ENCODE data around the gene ZMYND10.

The ZMYND10 gene

GRCh38 chr3:50371133-50371685 lies 25.7 kb upstream of the ZMYND10 start:
- DNase-seq (ENCODE audit: low read depth in 2 of 2): no peak

GRCh38 chr3:50370594-50370993 lies 25.1 kb upstream of the ZMYND10 start:
- no peak for DNase-seq (ENCODE audit: low read depth in 2 of 2)

GRCh38 chr3:50369012-50369670 lies 23.6 kb upstream of the ZMYND10 start:
- DNase-seq (ENCODE audit: low read depth in 2 of 2): no peak

- no peak for DNase-seq (ENCODE audit: low read depth in 2 of 2)
These were observed 20.3 kb upstream of the ZMYND10 start for GRCh38 chr3:50365842-50366220.

- peak; percentile 91 to 95 for DNase-seq (ENCODE audit: low read depth in 2 of 2)
These were observed 19.7 kb upstream of the ZMYND10 start for GRCh38 chr3:50365080-50365841.

GRCh38 chr3:50364573-50365079 lies 19.1 kb upstream of the ZMYND10 start:
- no peak for DNase-seq (ENCODE audit: low read depth in 2 of 2)

GRCh38 chr3:50359760-50360110 lies 14.2 kb upstream of the ZMYND10 start:
- DNase-seq (ENCODE audit: low read depth in 2 of 2): no peak

- peak; percentile 82 to 91 for DNase-seq (ENCODE audit: low read depth in 2 of 2)
These were observed 13.6 kb upstream of the ZMYND10 start, which contains the start of gene TMEM115 for GRCh38 chr3:50358911-50359759. Gene TMEM115 (minus strand): TSS chr3:50359521. CDS start chr3:50359063, 458 bp downstream.

- no peak for DNase-seq (ENCODE audit: low read depth in 2 of 2)
These were observed 12.9 kb upstream of the ZMYND10 start for GRCh38 chr3:50358355-50358910.

- no peak for DNase-seq (ENCODE audit: low read depth in 2 of 2)
These were observed 11.9 kb upstream of the ZMYND10 start for GRCh38 chr3:50357481-50357880.

GRCh38 chr3:50356553-50356952 lies 11.0 kb upstream of the ZMYND10 start:
- no peak for DNase-seq (ENCODE audit: low read depth in 2 of 2)

- no peak for DNase-seq (ENCODE audit: low read depth in 2 of 2)
These were observed 10.5 kb upstream of the ZMYND10 start for GRCh38 chr3:50355829-50356552.

- DNase-seq (ENCODE audit: low read depth in 2 of 2): no peak
These were observed 9.3 kb upstream of the ZMYND10 start for GRCh38 chr3:50354850-50355249.

- no peak for DNase-seq (ENCODE audit: low read depth in 2 of 2)
These were observed 8.7 kb upstream of the ZMYND10 start for GRCh38 chr3:50354186-50354764.

- no peak for DNase-seq (ENCODE audit: low read depth in 2 of 2)
These were observed 7.9 kb upstream of the ZMYND10 start for GRCh38 chr3:50353245-50354004.

- DNase-seq (ENCODE audit: low read depth in 2 of 2): no peak
These were observed 7.2 kb upstream of the ZMYND10 start for GRCh38 chr3:50352781-50353180.

- DNase-seq (ENCODE audit: low read depth in 2 of 2): no peak
These were observed 5.8 kb upstream of the ZMYND10 start for GRCh38 chr3:50351323-50351697.

GRCh38 chr3:50350527-50351322 lies 5.2 kb upstream of the ZMYND10 start, which contains the start of the genes CYB561D2 and NPRL2:
Gene CYB561D2 (plus strand): TSS chr3:50350862. CDS start chr3:50351434, 572 bp downstream.
Gene NPRL2 (minus strand): TSS chr3:50350775. CDS start chr3:50350652, 123 bp downstream.
- peak; percentile 97 to 99 for DNase-seq (ENCODE audit: low read depth in 2 of 2)

GRCh38 chr3:50350213-50350526 lies 4.6 kb upstream of the ZMYND10 start:
- no peak for DNase-seq (ENCODE audit: low read depth in 2 of 2)

Data from stimulated activated CD4-positive, alpha-beta T cell treated with anti-CD3 and anti-CD28 coated beads, Interleukin-1b, Interleukin-23, amount 100 ng/mL, for 4 hours (primary cell).